RWPE1 (cell line): Measurements from ENCODE around the gene PKM.

Experiments
- CTCF ChIA-PET: fragments of 350-600 bp; sonication (Branson Sonifier 250); formaldehyde crosslinking; extraction: SDS; loops from one replicate; lab custom pipeline; 2021; lab: Yijun Ruan, JAX
- POLR2A ChIA-PET: fragments of 400-600 bp; formaldehyde crosslinking; extraction: SDS; loops from one replicate; lab custom pipeline; 2020; ENCODE audit warnings: antibody characterized with exemption; ENCODE audit not compliant: low non-redundant PET; lab: Yijun Ruan, JAX
- DNase-seq: peaks from one replicate; pipeline ENCODE4 v3.0.0; 2012; ENCODE audit warnings: low spot score
- H3K27ac ChIP-seq: fragments of 450-650 bp; 2 replicates; pipeline ENCODE4 v1.5.1; 2017
- TF ChIP-seq, protein P1 (sequence below): fragments of 450-650 bp; conservative IDR thresholded peaks from 2 replicates; pipeline ENCODE4 v1.5.1; 2017; ENCODE audit warnings: low read depth, mild to moderate bottlenecking

Gene PKM

DNA sequence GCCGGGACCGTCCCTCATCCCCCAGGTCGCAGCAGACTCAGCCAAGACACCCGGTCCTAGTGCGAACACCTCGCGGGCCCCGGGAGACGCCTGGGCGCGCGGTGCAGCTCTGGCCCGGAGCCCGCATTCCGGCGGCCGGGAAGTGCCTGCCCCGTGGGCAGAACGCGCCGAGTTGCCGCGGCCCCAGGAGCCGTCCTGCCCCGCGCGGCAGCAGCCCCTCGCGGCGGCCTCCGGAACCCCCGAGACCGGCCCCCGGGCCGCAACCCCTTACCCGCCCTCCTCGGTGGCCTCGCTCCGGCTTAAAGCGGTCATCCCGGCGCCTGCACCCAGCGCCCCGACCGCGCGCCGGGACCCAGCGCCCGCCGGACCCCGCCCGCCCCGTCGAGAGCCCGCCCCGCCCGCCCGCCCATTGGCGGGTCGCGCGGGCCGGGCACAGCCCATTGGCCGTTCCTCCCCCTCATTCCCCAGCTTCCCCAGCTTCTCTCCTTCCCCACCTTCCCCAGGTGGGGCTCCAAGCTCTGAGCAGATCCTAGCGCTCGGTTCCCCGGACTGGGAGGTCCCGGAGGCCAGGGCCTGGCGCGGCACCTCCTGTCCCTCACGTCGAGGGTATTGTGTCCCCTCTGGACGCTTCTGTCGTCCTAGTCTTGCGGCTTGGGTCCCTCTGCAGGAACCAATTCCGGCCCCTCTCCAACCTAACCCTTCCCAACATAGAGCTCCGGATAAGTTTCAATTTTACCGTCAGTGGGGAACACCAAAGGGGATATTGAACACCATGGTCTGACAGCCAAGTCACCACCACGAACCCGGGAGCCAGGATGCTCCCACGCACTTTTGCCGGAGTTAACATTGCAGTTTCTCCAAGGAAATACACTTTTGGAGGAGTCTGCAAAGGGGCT lies 33.3 kb downstream of the PKM start, which contains the start of gene GRAMD2A:
Gene GRAMD2A (minus strand): TSS at position 328 of the 896 bp plus-strand sequence.
- POLR2A ChIA-PET, result interaction anchor here (1.3 kb wide), 1 partner anchor 34 kb away, joined by 6 read pairs; the partner anchor contains the start of gene PKM
- CTCF ChIA-PET, result interaction anchor here (0.5 to 1.1 kb wide), 3 partner anchors 29 to 1171 kb away, joined by 3 read pairs; partner anchors contain the start of gene HCN4
- TF ChIP-seq, protein P1, sequence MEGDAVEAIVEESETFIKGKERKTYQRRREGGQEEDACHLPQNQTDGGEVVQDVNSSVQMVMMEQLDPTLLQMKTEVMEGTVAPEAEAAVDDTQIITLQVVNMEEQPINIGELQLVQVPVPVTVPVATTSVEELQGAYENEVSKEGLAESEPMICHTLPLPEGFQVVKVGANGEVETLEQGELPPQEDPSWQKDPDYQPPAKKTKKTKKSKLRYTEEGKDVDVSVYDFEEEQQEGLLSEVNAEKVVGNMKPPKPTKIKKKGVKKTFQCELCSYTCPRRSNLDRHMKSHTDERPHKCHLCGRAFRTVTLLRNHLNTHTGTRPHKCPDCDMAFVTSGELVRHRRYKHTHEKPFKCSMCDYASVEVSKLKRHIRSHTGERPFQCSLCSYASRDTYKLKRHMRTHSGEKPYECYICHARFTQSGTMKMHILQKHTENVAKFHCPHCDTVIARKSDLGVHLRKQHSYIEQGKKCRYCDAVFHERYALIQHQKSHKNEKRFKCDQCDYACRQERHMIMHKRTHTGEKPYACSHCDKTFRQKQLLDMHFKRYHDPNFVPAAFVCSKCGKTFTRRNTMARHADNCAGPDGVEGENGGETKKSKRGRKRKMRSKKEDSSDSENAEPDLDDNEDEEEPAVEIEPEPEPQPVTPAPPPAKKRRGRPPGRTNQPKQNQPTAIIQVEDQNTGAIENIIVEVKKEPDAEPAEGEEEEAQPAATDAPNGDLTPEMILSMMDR, result no peak
- DNase-seq, result peak; percentile 96
- peak within 1 kb of the TSS; percentile 95 for H3K27ac ChIP-seq

DNA sequence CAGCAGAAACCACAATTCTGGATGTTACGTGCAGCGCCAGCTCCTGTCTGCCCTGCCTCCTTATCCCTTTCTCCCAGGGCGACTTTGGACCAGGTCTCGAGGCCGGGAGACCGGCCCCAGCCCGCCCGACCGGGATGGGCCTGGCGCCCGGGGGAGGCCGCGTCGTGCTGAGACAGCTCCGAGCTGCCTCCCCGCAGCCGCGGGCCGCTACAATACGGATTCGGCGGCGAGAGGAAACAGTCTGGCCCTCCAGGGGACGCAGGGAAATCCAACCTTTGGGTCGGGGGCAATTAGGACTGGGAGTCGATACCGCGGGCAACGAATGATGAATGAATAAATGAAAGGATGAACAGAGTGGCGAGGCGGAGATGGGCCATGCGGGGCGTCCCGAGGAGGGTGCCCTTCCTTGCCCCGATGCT lies 33.9 kb downstream of the PKM start:
- TF ChIP-seq, protein P1, result no peak
- DNase-seq, result no peak
- CTCF ChIA-PET, result interaction anchor here (1.1 kb wide), 1 partner anchor 30 kb away, joined by 3 read pairs; no protein-coding TSS in a partner anchor
- POLR2A ChIA-PET, result interaction anchor here (1.3 kb wide), 1 partner anchor 35 kb away, joined by 6 read pairs; the partner anchor contains the start of gene PKM
- peak overlapping the region; percentile 95 for H3K27ac ChIP-seq

DNA sequence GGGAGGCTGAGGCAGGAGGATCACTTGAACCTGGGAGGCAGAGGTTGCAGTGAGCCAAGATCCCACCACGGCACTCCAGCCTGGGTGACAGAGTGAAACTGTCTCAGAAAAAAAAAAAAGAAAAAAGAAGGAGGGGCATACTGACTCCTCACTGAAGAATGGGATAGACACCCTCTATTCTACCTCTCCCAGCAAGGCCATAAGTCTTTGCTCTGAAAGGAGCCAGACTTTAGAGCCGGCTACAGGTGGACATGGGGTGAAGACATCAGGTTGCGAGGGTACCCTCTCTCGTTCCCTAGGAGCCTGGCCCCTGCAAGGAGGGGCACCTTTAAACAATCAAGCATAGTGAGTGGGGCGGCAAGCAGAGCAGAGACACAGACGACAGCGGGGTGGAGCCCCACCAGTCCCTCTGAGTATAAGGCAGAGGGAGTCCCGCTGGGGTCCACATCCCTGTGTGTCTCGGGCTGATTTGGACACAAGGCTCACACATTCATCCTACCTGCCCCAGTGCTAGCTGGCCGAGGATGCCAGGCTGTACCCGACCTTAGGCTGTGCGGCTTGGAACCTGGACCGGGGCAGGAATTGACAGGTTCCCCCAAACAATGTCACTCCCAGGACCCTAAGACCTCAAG lies 34.5 kb downstream of the PKM start:
- H3K27ac ChIP-seq, result peak overlapping the region; percentile 95
- no peak for DNase-seq
- TF ChIP-seq, protein P1, result no peak
- POLR2A ChIA-PET, result no interaction called here
- CTCF ChIA-PET, result interaction anchor here (0.9 to 1.1 kb wide), 2 partner anchors 30 to 31 kb away, joined by 3 read pairs; no protein-coding TSS in a partner anchor

DNA sequence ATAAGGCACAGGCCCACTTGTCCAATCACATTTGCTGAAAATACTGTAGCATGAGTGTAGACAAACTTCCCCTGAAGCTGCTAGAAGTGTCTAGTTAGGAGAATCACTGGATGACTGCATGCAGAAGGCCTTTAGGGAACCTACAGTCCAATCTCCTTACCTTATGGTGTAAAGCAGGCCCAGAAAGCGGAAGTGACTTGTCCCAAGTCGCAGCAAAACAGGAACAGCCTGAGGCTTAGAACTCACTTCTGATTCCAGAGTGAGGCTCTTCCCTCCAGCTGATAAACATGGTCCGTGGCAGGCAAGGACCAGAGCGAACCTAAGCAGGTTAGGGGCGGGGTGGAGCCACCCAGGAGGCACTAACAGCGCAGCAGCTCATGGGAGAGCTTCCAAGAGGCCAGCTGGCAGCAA lies 35.9 kb downstream of the PKM start:
- DNase-seq, result no peak
- TF ChIP-seq, protein P1, result no peak
- POLR2A ChIA-PET, result no interaction called here
- CTCF ChIA-PET, result interaction anchor here (0.6 kb wide), 1 partner anchor 259 kb away, joined by 4 read pairs; no protein-coding TSS in a partner anchor
- H3K27ac ChIP-seq, result peak overlapping the region; percentile 95

DNA sequence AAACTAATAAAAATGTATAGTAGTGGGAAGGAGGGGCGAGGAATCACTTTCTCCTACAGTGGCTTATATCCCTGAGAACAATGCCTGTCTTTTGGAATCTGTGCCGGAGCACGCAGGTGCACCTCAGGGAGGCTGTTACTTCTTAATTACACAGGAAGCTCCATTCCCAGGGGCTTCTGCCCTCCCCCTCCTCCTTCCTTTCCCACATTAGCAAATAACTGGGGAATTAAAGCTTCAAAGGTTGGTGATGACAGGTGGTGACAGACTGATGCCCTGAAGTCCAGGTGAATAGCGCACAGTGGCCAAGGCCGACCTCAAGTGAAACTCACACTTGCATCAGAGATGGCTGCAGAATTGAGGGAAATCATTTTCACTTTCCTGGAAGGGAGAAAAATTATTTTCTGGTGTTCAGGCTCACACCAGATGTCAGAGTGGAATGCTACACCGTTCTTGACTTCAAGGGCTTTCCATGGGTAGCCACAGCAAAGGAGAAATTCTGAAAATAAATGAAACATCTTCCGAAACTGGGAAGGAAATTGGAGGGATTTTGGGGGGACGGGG lies 37.1 kb downstream of the PKM start:
- ChIA-PET CTCF (no interaction called here), POLR2A (no interaction called here)
- no peak for DNase-seq
- no peak overlapping the region for H3K27ac ChIP-seq
- TF ChIP-seq, protein P1, result no peak

DNA sequence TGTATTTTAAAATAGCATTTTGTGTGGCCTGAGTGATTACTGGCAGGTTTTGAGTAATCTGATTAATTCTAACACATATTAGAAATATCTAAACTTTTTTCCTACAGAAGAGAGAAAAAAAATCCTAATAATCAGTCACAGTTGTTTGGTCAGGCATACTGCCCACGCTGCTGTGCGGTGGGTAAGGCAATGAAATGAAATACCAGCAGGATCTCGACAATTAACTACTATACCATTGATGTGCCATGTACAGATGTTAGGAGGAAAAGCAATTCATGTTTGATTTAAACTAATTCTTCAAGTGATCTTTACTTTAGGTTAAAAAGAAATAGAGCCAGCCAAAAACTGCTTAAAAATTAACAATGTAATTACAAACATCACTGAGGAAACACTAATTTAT lies 38.6 kb downstream of the PKM start:
- DNase-seq, result no peak
- H3K27ac ChIP-seq, result no peak overlapping the region
- CTCF ChIA-PET, result no interaction called here
- POLR2A ChIA-PET, result no interaction called here
- TF ChIP-seq, protein P1, result no peak
